ENCODE results near the gene SEMA5B.

SEMA5B gene

DNA sequence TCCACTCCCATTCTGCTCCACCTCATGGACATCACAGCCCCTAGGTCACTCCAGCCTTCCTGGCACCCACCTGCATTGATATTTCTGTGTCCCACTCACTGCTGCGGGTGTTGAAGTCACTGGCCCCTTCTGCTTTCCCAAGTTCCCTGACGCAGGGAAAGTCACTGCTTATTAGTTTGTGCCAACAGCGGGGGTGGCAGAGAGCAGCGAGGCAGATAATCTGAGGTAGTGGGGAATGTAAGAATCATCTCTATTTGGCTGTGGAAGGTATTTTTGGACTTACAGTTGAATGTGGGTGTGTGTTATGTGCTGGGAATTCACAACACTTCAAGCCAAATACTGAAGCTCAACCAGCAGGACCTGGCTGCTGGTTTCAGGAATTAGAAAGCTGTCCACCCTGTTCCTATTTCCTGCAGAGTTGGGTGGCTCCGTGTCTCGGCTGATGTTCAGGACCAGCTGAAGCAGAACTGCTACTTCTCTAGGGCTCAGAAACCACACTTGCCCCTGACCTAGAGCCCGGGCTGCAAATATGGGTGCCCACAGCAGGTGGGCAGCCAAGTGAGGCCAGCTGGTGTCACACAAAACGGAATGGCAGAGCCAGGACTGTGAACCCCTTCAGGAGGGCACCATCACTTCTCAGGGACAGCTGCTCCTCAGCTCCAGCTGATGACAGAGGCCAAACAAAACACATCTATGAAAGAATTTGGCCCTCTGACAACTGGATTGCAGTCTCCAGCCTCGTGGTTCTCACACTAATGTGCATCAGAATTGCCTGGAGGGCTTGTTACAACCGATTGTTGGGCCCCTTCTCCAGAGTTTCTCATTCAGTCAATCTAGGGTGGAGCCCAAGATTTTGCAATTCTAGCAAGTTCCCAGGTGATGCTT is 57.7 kb downstream of the SEMA5B start:
- no peak for DNase-seq (ENCODE audit: low spot score)

DNA sequence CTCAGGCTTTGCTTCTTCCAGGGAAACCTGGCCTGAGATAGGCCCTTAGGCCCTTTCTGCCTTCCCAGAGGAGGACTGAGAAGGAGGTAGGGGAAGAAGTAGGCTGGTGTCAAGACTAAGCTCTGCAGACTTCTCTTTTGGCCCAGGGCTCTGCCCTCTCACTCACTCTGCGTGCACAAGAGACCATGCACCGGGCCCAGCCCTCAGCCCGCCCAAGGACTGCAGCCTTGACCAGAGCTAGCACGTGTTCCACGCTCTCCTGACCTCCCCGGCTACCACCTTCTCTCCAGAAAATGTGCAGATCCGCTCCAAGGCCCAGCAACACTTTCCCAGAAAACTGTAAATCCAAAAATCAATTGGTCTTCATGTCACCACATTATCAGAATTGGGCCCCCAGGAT is 59.8 kb downstream of the SEMA5B start:
- no peak for DNase-seq (ENCODE audit: low spot score)

DNA sequence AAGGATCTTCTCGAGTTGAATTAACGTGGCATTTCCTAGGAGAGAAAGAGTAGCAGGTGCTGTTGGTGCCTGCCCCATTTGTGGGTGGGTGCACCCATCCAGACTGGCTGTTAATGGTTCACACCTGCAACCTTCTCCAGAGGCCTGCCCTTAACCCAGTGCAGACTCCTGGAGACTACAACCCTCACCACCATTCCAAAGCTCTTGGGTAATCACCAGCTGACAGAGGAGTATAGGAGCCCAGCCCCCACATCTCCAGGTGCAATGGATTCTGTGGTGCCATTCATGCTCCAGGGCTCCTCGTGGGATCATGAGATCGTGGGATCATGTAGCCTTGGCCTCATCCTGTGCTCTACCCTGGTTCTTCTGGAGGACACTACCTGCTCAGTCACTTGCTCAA is 60.2 kb downstream of the SEMA5B start:
- DNase-seq (ENCODE audit: low spot score), result no peak

DNA sequence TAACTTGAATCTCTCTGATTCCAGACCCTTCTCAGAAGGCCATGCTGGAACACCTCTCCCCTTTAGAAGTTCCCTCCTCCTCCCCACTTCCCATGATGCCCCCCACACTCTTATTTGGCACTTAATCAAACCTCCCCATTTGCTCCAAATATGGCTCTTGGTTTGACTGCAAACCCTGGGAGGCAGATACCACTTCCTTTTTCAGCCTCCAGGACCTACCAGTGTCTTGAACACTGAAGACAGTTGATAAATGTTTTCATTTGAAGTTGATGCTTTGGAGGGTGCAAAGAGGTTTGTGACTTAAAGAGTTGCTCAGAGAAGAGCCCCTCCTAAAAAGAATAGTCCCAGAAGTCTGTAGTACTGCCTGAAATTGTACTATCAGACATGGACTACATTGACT is 61.5 kb downstream of the SEMA5B start:
- DNase-seq (ENCODE audit: low spot score), result no peak

DNA sequence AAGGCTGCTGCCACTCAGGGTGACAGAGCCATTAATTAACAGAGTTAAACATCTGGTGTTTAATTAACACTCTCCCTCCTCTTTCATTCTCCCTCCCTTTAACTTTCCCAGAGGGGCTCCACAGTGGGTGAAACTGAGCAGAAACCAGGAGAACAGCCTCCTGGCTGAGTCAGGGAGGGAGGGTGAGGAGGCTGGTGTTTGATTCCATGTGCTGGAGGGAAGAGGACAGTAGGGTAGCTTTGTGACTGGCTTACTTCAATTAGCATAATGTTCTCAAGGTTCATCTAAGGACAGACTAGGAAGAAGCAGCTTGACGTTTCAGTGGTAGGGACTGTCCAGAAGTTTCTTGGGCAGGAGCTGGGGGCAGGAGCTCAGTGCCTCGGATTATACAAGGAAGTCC is 62.8 kb downstream of the SEMA5B start:
- DNase-seq (ENCODE audit: low spot score), result no peak

DNA sequence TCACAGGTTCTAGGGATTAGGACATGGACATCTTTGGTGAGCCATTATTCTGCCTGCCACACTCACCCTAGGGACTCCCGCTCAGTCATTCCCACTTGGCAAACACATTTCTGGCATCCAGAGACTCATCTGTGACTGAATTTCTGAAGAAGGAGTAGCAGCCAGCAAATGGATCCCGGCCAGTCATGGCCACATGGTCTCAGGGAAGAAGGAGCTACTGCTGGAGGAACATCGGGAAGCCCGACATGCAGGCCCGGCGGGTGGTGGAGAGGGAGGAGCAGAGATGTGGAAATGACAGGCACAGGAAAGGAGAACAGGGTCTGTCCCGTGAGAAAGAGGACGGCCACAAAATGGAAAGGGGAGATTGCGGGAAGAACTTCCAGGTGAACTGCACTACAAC is 65.4 kb downstream of the SEMA5B start:
- DNase-seq (ENCODE audit: low spot score), result no peak

DNA sequence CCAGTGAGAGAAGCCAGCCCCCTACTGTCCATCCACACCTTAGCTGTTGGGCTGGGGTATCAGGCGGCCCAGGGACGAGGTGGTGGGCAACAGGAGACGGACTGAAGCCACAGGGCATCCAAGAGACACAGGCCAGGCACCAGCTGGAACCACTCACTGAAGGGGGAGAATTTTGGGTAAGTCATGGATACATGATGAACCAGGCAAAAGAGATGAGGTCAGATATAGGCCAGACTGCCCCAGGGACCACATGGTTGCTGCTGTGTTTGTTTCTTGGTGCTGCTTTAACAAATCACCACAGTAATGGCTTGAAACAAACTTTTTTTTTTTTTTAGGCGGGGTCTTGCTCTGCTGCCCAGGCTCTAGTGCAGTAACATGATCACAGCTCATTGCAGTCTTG is 66.4 kb downstream of the SEMA5B start:
- no peak for DNase-seq (ENCODE audit: low spot score)

DNA sequence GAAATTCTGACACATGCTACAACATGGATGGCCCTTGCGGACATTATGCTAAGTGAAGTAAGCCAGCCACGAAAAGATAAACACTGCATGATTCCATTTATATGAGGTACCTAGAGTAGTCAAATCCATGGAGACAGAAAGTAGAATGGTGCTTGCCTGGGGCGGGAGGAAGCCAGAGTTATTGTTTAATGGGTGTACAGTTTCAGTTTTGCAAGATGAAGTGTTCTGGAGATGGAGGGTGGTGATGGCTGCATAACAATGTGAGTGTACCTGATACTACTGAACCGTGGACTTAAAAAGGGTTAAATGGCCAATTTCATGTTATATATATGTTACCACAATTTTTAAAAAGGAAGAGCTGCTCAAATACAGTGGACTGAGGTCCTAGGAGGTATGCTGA is 66.9 kb downstream of the SEMA5B start:
- DNase-seq (ENCODE audit: low spot score), result no peak

DNA sequence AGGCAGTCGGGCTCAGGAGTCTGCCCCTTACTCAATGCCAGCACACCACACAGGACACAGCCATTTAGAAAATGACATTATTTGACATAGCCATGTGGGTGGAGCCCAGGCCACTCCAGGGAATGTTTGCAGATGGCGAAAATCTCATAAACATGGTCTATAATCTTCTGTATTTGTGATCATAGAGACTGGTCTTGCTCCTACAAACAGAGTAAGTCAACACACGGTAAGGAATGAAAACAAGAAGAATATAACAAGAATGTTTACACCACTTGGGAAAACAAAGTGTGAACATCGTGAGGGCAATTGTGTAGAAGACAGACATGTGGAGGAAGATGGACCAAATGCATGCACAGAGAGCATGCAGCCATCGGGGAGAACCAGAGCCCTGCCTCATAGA is 68.2 kb downstream of the SEMA5B start:
- no peak for DNase-seq (ENCODE audit: low spot score)

DNA sequence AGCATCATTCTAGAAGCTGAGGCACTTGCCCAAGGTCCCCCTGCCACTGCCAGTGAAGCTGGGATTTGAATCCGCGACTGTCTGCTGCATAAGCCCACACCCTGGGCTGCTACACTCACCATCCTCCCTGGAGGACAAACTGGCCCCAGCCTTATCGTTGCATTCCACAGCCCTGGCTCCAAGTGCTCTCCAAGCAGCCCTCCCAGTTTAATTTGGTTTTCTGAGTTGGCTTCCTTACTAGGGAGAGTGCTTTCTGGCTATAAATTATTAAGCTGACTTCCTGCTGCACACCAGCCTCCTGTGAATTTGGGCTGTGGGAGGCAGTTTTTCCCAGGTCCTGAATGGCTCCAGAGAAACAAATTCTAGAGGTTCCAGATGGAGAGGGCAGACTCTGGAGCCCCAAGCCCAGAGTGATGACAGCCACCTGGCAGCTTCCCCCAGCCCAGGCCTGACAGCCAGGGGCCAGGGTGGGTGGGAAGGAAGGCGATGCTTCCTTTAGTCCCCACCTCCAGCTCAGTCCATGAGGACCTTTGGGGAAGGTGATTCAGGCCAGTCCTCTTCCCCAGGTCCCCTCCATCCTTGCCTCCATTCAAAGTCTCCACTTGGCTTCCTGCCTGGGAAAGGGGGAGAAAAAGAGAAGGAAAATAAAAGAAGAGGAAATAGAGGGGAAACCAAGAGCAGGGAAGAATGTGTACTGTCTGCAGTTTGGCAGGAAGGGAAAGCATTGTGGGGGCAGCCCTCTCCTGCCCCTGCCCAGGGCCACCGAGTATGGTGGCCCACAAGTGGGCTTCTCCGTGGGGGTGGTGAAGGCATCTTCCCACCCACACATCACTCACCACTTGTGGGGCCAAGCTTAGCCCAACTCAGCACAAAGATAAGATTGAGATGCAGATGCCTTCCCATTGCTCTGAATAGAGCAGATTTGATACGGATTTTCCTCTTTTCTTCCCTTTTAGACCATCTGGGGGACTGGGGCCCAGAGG is 69.6 kb downstream of the SEMA5B start:
- no peak for DNase-seq (ENCODE audit: low spot score)

DNA sequence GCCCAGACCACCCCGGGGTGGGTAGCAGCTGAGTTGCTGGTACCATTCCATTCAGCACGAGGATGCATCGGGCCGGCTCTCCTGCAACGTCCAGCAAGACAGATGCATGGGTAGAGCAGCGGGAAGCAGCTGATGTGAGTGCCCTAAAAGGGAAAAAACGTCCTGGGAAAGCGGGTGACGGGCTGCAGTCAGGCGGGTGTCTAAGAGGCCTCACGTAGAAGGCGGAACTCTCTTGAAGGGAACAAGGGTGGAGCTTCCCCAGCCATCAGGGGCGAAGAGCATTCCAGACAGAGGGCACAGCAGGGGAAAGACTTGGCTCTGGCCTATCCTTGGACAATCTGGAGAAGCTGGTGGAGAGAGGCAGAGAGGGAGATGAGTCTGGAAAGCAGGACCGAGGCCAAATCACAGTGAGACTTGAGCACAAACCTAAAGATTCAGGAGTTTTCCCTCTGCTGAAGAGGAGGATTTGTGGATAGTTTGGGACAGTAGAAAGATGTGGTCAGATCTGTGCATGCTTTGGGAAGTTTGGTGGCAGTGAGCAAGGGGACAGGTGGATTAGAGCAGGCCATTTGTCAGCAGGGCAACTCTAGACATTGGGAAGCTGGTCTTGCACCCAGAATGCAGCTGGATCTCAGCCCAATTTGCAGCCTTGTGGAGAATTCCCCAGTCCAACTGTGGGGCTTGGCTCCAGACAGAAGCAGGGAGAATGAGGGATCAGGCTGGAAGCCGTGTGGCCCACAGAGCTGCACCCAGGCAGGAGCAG is 70.7 kb downstream of the SEMA5B start:
- no peak for DNase-seq (ENCODE audit: low spot score)

DNA sequence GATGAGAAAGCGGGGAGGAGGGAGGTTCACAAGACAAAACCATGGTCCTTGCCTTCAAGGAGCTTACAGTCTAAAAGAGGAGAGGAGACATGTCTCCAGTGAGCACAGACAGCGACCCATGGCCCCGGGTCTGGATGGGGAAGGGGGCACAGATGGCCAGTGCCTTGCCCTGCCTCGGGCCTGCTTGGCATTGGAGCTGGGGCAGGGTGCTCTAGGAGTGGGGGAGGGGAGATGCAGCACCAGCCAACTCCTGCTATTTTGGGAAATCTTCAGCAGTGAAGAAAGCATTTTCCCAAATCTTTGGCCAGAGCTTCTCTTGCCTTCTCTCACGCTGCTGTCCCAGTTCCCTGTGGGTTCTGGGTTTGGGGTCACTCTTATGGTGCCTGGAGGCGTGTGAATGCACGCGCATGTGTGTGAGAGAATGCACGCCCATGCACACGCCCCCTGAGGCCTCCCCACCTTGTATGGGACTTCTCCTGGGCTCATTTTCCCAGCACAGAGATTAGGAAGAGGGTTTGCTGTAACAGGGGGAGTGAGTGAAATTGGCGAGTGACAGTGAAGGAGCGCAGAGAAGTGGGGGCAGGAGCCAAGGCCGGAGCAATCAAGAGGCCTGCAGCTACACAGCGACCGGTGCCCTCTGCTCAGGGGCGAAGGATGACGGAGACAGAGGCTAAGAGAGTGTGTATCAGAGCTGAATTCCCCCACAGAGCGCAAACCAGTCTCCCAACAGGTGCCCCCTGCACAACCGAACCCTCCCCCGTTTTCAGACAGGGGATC is 71.5 kb downstream of the SEMA5B start:
- DNase-seq (ENCODE audit: low spot score), result no peak

DNA sequence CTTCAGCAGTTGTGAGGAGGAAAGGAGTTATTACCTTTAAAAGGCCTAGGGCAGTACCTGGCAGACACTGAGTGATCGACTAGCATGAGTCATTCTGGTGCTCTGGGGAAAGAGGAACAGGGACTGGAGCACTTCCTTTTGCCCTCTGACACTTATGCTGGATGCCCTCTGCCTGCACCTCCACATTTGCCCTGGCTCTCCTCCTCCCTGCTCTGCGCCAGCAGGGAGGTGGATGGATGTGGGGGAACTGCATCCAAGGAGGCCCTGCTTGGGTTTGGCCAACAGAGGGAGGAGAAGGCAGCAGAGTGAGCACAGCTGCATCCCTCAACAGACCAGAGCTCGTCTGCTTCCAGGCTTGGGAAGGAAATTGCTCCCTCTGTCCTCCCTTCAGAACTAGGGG is 75.0 kb downstream of the SEMA5B start:
- DNase-seq (ENCODE audit: low spot score), result no peak

DNA sequence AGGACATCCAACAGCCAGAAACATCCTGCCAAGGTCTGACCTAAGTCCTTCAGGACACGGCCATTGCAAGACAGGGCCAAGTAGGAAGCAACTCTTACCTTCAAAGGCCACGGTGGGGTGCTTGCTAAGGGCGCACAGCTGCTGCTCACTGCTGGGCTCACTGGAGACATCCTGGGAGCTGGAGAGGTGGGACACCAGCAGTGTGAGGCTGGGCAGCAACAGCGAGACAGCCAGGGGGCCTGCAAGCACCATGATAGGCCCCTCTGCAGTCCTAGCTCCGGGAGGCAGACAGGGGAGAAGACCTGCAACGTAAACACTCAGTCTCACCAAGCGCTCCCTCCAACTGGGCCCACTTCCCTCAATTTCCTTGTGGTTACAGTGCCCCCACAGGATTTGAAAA is 79.2 kb downstream of the SEMA5B start:
- DNase-seq (ENCODE audit: low spot score), result no peak

DNA sequence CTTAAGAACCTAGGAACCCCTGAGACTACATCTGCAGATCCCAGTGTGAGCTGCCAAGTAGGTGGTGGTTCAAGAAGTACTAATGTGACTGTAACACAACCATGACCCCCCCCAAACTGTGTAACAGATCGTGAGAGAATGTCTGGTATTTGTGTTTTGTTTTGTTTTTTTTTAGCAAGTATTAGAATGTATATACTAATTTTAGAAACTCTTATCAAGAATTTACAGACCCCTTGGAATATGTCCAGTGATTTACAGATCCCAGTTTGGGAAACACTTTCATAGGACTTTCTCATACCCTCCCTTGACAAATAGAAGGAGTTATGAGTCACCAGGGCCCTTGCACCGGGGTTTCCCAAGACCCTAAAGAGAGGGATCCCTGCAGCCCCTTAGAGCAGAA is 79.8 kb downstream of the SEMA5B start:
- no peak for DNase-seq (ENCODE audit: low spot score)

DNA sequence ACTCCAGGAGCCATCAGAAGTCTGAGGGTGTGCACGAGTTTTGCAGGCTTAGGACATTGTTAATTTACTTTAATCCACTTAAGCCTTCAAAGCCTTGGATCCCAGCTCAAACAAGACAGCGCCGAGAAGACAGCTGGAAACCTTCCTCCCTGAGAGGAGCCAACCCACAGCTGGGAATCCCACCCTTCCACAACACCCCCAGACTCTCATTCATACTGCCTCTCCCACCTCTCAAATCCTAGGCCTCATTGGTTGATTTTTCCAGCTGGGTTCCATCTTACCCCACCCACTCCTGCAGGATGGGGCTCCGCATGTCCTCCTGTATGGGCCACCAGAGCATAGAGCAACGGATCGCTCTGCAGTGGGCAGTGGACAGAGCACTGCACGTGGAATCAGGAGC is 80.4 kb downstream of the SEMA5B start:
- no peak for DNase-seq (ENCODE audit: low spot score)

DNA sequence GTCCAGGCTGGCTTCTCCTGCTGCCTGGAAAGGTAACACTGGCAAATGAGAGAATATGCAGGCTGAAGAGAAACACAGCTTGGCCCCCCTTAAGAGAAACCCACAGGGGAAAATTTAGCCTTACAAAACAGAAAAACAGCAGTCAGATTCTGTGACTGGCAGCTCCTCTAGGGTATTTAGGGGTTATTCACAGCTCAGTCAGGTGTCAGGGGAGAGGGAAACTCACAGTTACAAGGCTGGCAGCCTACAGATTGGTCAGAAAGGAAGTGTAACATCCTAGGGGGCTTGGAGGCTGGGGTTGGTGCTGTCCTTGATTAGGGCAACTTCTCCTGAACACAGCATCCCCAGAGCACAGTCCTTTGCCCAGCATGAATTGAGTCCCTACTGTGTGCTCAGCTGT is 81.4 kb downstream of the SEMA5B start:
- DNase-seq (ENCODE audit: low spot score), result no peak

DNA sequence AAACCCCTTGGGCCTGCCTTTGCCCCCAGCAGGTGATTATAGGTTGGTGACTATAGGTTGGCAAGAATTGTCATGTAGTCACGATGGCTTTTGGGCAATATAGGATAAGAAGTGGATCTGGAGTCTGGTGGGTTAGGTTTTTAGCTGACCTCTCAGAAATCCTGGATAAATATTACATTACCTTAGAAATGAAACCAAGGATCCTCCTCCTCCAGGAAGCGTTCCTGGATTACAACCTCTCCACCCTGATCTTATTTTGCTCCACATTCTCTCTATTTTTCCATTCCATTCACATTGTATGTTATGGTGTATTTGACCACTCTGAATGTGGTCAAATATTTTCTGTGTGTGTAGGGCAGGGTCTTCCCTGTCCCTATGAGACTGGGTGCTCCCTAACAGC is 82.3 kb downstream of the SEMA5B start:
- no peak for DNase-seq (ENCODE audit: low spot score)

DNA sequence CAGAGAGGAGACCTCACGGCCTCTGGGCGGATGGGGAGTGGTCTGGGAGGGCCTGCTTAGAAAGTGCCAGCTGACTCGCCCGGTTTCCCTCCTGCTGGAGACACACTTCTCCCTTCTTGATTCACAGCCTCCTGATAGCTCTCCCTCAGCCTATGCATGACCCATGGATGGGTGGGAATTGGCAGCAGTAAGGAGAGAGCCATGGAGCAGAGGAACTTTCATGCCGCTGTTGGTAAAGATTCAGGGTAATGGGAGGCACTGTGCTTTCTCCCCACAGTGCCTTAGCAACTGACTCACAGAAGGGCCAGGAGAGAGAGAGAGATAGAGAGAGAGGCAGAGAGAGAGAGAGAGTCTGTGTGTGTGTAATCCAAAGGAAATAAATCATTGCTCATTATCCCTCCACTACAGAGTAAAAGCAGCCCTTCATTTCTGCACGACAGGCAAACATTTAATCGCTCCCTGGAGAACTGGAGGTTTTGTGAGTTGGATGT is 82.8 kb downstream of the SEMA5B start:
- no peak for DNase-seq (ENCODE audit: low spot score)

DNA sequence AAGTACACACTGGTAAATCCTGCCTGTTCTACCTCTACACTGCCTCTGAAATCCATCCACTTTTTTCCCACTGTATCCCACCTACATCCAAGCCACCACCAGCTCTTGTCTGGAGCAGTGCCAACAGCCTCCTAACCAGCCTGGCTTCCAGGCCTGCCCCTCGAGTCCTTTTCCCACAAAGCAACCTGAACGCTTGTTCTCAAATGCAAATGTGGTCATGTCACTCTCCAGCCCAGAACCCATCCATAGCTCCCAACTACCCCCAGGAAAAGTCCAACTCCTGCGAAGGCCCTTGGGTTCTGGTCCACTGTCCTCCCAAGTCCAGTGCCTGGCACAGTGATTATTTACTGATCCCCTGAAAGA is 83.8 kb downstream of the SEMA5B start:
- no peak for DNase-seq (ENCODE audit: low spot score)

Data from hematopoietic multipotent progenitor cell treated with erythropoietin and hydrocortisone succinate and interleukin-3 and kit ligand, for 15 days (in vitro differentiated cells).